Cerebellar nuclear complex (tissue), 1 donor: ENCODE measurements around the gene COLEC12.

Source experiments
- DNase-seq, 2 experiments: peaks; one replicate each; lab custom pipeline; 2025; lab: John Stamatoyannopoulos, UW

Gene COLEC12

DNA sequence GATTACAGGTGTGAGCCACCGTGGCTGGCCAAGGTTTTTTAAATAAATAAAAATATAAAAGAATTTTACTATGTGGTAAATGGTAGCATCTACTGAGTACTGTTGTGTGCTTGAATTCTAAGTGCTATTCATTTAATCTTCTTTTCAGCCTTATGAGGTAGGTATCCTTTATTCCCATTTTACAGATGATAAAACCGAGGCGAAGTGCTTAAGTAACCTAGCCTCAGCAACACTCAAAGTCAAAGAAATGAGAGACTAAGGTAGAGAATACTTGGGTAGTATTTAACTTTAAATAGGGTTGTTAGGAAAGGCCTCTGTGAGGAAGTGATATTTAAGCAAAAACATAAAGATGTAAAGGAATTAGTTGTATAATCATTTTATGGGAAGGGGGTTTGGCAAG lies 227.0 kb downstream of the COLEC12 start:
- DNase-seq: no peak

GRCh38 chr18:272650-273049 lies 227.9 kb downstream of the COLEC12 start:
- DNase-seq: no peak

GRCh38 chr18:269480-270095 lies 230.9 kb downstream of the COLEC12 start:
- no peak for DNase-seq

DNA sequence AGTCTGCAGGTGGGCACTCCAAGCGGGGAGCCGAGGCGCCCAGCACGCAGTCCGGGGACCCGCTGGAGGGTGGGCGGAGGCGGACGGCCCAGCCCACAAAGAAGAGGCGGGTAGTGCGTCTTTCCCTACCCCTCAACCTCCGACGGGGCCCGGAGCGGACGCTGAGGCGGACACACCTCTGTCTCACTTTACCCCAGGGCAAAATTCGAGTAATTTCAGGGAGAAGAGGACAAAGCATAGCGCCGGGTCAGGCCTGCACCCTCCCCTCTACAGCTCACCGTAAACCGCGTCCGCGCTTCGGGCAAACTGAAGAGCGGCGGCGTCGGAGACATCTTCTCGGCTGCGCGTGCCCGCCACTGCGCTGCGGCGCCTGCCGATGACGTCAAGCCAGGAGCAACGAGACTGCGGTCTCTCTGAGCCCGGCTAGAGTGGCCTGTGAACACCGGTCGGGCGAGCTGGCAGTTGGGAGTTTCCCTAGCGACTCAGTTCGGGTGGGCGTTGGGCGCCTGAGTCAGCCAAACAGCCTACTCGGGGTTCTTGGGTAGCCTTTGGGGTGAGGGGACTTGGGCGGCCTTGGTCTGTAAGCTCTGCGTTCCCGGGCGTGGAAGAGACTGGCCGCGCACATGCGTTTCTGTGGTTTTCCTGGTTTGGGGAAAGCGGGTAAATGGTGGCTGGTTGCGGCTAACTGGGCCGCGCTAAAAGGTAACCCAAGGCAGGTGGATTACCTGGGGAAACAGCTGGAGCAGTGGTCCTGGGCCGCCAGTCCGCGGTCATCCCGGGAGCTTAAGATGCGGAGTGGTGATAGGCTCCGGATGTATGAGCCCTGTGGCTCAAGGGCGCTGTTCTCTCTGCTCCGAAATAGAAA lies 232.6 kb downstream of the COLEC12 start, which contains the start of gene THOC1:
Gene THOC1, minus strand, starts transcription at position 360 of the 865 bp plus-strand sequence. Its CDS starts 28 bp downstream, at position 332.
- DNase-seq: peak; percentile 2 to 68

- DNase-seq: no peak
Measured at GRCh38 chr18:267380-267687, 233.2 kb downstream of the COLEC12 start.
